GM13976 (cell line): ENCODE results near the gene RNF126.

Source experiments
- DNase-seq: peaks from one replicate; pipeline ENCODE4 v3.0.0; 2012; ENCODE audit warnings: low spot score
- in situ Hi-C: fragments of 300-500 bp; cut with MboI; formaldehyde crosslinking; loops from one replicate; pipeline ENCODE4 v1.12.0; 2022; ENCODE audit warnings: low sequenced_read_pairs, mixed read lengths, inconsistent platforms; ENCODE audit not compliant: unreplicated experiment
- TF ChIP-seq, protein P1 (sequence below): IDR thresholded peaks from 2 replicates; pipeline ENCODE4 v1.5.1; 2012; ENCODE audit warnings: borderline replicate concordance, mild to moderate bottlenecking; ENCODE audit not compliant: insufficient read depth; ENCODE audit errors: extremely low read depth, missing control alignments, control extremely low read depth

Gene RNF126

GRCh38 chr19:664913-665443 is 2.0 kb upstream of the RNF126 start:
- in situ Hi-C loops, result loop anchor here (5.0 kb wide), 1 partner anchor 67 kb away; no protein-coding TSS in a partner anchor
- DNase-seq, result peak; percentile 89

DNA sequence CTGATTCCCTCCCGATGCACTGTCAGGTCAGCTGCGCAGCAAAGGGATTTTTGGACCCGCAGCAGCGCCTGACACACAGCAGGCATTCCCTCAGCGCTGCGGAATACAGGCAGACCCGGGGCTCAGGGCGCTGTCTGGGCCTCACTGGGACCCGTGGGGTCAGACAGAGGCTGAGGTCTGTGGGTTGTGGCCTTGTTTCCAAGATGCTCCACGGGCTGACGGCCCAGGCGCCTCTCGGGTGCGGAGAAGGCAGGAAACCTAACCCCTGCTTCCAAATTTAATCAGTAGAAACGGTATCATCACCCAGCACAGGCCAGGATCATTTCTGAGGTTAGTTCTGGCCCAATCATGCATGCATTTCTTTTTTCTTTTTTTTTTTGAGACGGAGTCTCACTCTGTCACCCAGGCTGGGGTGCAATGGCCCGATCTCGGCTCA is 686 bp upstream of the RNF126 start:
- in situ Hi-C loops, result no loop called here

More at GRCh38 chr19:664913-665443, 2.0 kb upstream of the RNF126 start:
- TF ChIP-seq, protein P1, sequence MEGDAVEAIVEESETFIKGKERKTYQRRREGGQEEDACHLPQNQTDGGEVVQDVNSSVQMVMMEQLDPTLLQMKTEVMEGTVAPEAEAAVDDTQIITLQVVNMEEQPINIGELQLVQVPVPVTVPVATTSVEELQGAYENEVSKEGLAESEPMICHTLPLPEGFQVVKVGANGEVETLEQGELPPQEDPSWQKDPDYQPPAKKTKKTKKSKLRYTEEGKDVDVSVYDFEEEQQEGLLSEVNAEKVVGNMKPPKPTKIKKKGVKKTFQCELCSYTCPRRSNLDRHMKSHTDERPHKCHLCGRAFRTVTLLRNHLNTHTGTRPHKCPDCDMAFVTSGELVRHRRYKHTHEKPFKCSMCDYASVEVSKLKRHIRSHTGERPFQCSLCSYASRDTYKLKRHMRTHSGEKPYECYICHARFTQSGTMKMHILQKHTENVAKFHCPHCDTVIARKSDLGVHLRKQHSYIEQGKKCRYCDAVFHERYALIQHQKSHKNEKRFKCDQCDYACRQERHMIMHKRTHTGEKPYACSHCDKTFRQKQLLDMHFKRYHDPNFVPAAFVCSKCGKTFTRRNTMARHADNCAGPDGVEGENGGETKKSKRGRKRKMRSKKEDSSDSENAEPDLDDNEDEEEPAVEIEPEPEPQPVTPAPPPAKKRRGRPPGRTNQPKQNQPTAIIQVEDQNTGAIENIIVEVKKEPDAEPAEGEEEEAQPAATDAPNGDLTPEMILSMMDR, result peak; percentile 87

DNA sequence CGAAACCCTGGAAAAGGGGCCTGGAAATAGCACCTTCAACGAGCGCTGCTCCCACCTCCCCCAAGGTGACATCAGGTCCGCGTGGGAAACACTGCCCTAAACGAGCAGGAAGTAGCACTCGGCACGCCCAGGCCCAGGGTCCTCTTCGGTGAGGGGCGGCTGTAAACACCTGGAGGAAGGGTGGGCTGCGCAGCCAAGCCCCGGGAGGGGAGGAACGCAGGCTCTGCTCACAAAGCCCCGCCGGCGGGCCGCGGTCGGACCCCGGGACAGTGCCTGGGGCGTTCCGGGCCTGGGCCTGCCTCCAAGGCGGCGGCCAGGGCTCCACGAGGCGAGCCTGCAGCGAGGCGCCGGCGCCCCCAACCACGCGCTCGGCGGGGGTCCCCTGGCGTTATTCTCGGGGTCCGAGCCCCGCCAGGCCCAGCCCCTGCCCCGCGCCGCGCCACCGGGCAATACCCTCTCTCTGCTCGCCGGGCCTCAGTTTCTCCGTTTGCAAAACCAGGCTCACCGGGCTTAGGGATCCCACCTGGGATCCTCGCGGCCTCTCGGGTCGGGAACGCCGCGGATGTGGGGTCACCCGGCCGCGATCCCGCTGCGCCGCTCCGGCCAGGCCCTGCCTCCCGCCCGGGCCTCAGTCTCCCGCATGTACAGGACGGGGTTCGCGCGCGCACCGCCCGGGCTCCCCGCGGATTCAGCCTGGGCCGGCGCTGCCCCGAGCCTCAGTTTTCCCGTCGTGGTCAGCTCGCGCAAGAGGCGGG is 630 bp downstream of the RNF126 start:
- in situ Hi-C loops, result no loop called here

More for the DNA sequence above, 686 bp upstream of the RNF126 start:
- DNase-seq, result no peak
- TF ChIP-seq, protein P1, result no peak

GRCh38 chr19:661427-662196 is 1.4 kb downstream of the RNF126 start:
- in situ Hi-C loops, result no loop called here

More for the DNA sequence above, 630 bp downstream of the RNF126 start:
- DNase-seq, result peak; percentile 83
- TF ChIP-seq, protein P1, result no peak

DNA sequence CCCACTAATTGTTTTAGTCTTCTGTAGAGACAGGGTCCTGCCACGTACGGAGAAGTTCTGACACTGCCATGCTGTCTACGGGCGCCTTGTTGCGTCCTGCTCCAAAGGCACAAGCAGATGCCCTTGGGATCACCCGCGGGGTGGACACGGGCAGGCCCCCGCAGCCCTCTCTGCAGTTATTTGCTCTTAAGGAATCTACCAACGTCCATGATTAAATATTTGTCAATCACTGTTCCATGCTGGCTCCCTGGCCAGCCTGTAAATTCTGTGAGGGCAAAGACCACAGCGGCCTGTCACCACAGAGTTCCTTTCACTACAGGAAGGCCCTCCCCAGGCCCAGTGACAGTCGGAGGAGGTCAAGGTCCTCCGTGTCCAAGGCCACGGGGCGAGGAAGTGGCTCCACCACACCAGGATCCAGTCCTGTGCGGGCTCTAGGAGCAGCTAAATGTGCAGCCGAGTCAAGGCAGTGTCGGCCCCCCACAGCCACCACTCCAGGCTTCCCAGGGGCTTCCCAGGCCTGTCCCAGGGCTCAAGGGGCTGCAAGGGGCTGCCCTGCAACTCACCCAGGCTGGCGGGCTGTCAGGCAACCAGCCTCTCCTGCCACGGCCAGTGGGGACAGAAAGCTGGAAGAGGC is 2.1 kb downstream of the RNF126 start:
- in situ Hi-C loops, result no loop called here
- TF ChIP-seq, protein P1, result no peak

More at GRCh38 chr19:661427-662196, 1.4 kb downstream of the RNF126 start:
- peak; percentile 88 for DNase-seq
- TF ChIP-seq, protein P1, result no peak

More for the DNA sequence above, 2.1 kb downstream of the RNF126 start:
- DNase-seq, result no peak
